Caco-2 (cell line): Measurements from ENCODE around the gene TNFSF15. TPM values are rescaled to one million over a fixed set of nuclear protein-coding genes. Genes with fewer than 3 reads are reported as not detected.

ENCODE experiments used
- BruUV-seq: library from RNA; stranded (reverse); fragments of 400-500 nt; replicated peaks from 2 replicates; lab custom pipeline; 2021; lab: Mats Ljungman, UMichigan
- CTCF ChIA-PET: fragments of 300-600 bp; sonication (Branson Sonifier 250); formaldehyde crosslinking; loops from one replicate; lab custom pipeline; 2022; ENCODE audit warnings: antibody characterized with exemption; lab: Charles Lee
- POLR2A ChIA-PET: fragments of 300-600 bp; sonication (Branson Sonifier 250); formaldehyde crosslinking; loops from one replicate; lab custom pipeline; 2022; ENCODE audit warnings: antibody characterized with exemption; lab: Charles Lee
- DNase-seq, 2 experiments: peaks; one replicate each; pipeline versions ENCODE4 v3.0.0 to v3.0.0-alpha.2; 2020 to 2022
- H3K27me3 ChIP-seq: replicated peaks from 2 replicates; pipeline ENCODE4 v1.6.0; 2011; ENCODE audit warnings: low read length; ENCODE audit not compliant: control insufficient read depth, insufficient read depth
- H3K36me3 ChIP-seq: 2 replicates; pipeline ENCODE4 v1.5.1; 2011; ENCODE audit warnings: low read length; ENCODE audit not compliant: control insufficient read depth, insufficient read depth
- H3K4me1 ChIP-seq: fragments of 250-450 bp; sonication (Bioruptor Pico); 2 replicates; pipeline ENCODE4 v1.5.1; 2020; ENCODE audit warnings: mild to moderate bottlenecking
- H3K4me3 ChIP-seq: 2 replicates; pipeline ENCODE4 v1.5.1; 2011; ENCODE audit warnings: low read depth, mild to moderate bottlenecking, control low read depth, low read length
- H3K9me3 ChIP-seq: fragments of 250-450 bp; sonication (Bioruptor Pico); 2 replicates; pipeline ENCODE4 v1.5.1; 2020; ENCODE audit warnings: mild to moderate bottlenecking, moderate library complexity
- H3K27ac Mint-ChIP-seq: one replicate; pipeline ENCODE4 v1.8.0; 2022; ENCODE audit warnings: mixed read lengths; ENCODE audit not compliant: unreplicated experiment
- H3K27me3 Mint-ChIP-seq: one replicate; pipeline ENCODE4 v1.8.0; 2022; ENCODE audit warnings: mixed read lengths; ENCODE audit not compliant: insufficient read depth, unreplicated experiment
- H3K36me3 Mint-ChIP-seq: one replicate; pipeline ENCODE4 v1.8.0; 2022; ENCODE audit warnings: mild to moderate bottlenecking, mixed read lengths; ENCODE audit not compliant: insufficient read depth, unreplicated experiment
- H3K4me1 Mint-ChIP-seq: one replicate; pipeline ENCODE4 v1.8.0; 2022; ENCODE audit warnings: low read depth, mixed read lengths; ENCODE audit not compliant: unreplicated experiment
- H3K4me3 Mint-ChIP-seq: one replicate; pipeline ENCODE4 v1.8.0; 2022; ENCODE audit warnings: mild to moderate bottlenecking, moderate library complexity, mixed read lengths; ENCODE audit not compliant: unreplicated experiment
- H3K9me3 Mint-ChIP-seq: one replicate; pipeline ENCODE4 v1.8.0; 2022; ENCODE audit warnings: mixed read lengths; ENCODE audit not compliant: unreplicated experiment
- CTCF ChIP-seq, 2 experiments: fragments of 200-600 bp in 1 of 2; IDR thresholded peaks; 1 replicate in 1 of 2; 2 replicates in 1 of 2; pipeline versions ENCODE4 v1.5.1 to v1.8.0; 2011 to 2022; ENCODE audit warnings: antibody characterized with exemption in 1 of 2, control low read depth in 1 of 2, inconsistent platforms in 1 of 2, low read depth in 1 of 2, low read length in 1 of 2, mild to moderate bottlenecking in 1 of 2, moderate library complexity in 1 of 2; ENCODE audit not compliant: insufficient read depth in 1 of 2, severe bottlenecking in 1 of 2, unreplicated experiment in 1 of 2
- intact Hi-C: fragments of 100-400 bp; cut with micrococcal nuclease; formaldehyde crosslinking; loops from one replicate; pipeline ENCODE4 v1.10.0; 2022; ENCODE audit not compliant: unreplicated experiment
- total RNA-seq: library from RNA; stranded (reverse); gene quantifications from 2 replicates; pipeline ENCODE4 v1.2.3, GENCODE V29; 2022

TNFSF15 gene
- total RNA-seq, 1 experiment from 2014 or later, result 0.66 TPM

GRCh38 chr9:114787214-114787613 lies 18.6 kb downstream of the TNFSF15 start:
- no peak for DNase-seq
- no peaks in the 10 kb centered on the region for H3K27me3 ChIP-seq
- ChIA-PET POLR2A (no interaction called here), CTCF (no interaction called here)
- H3K9me3 ChIP-seq, result no peaks in the 10 kb centered on the region
- no peak overlapping the region for H3K4me3 ChIP-seq
- Mint-ChIP-seq H3K36me3 (peaks cover 5% of the 10 kb centered on the region), H3K4me1 (no peaks in the 10 kb centered on the region), H3K9me3 (no peaks in the 10 kb centered on the region), H3K4me3 (no peak overlapping the region), H3K27ac (no peak overlapping the region), H3K27me3 (no peaks in the 10 kb centered on the region)
- intact Hi-C loops, result no loop called here
- H3K36me3 ChIP-seq, result no peaks in the 10 kb centered on the region
- no peaks in the 10 kb centered on the region for H3K4me1 ChIP-seq
- BruUV-seq, result no TSS peak
- no peak for TF ChIP-seq CTCF (IDR thresholded peaks at IDR 0.05; ENCODE audit: insufficient read depth in 1 of 2, low read depth in 1 of 2, low read length in 1 of 2, severe bottlenecking in 1 of 2, unreplicated experiment in 1 of 2)

- intact Hi-C loops, result no loop called here
- BruUV-seq, result no TSS peak
- H3K4me1 Mint-ChIP-seq, result no peaks in the 10 kb centered on the region
- Histone ChIP-seq H3K4me1 (no peaks in the 10 kb centered on the region), H3K4me3 (no peak overlapping the region), H3K9me3 (no peaks in the 10 kb centered on the region), H3K27me3 (no peaks in the 10 kb centered on the region), H3K36me3 (no peaks in the 10 kb centered on the region)
- H3K4me3 Mint-ChIP-seq, result no peak overlapping the region
- no peak overlapping the region for H3K27ac Mint-ChIP-seq
- ChIA-PET POLR2A (no interaction called here), CTCF (interaction anchor here (0.8 kb wide), 1 partner anchor 121 kb away, joined by 4 read pairs; no protein-coding TSS in a partner anchor)
- no peaks in the 10 kb centered on the region for H3K27me3 Mint-ChIP-seq
- peaks cover 5% of the 10 kb centered on the region for H3K36me3 Mint-ChIP-seq
- H3K9me3 Mint-ChIP-seq, result no peaks in the 10 kb centered on the region
- DNase-seq, result no peak
- TF ChIP-seq CTCF (IDR thresholded peaks at IDR 0.05; ENCODE audit: insufficient read depth in 1 of 2, low read depth in 1 of 2, low read length in 1 of 2, severe bottlenecking in 1 of 2, unreplicated experiment in 1 of 2), result no peak
Observed at GRCh38 chr9:114785866-114786650, 19.8 kb downstream of the TNFSF15 start.

- H3K36me3 Mint-ChIP-seq, result peaks cover 5% of the 10 kb centered on the region
- no peaks in the 10 kb centered on the region for H3K9me3 Mint-ChIP-seq
- no peak for TF ChIP-seq CTCF (IDR thresholded peaks at IDR 0.05; ENCODE audit: insufficient read depth in 1 of 2, low read depth in 1 of 2, low read length in 1 of 2, severe bottlenecking in 1 of 2, unreplicated experiment in 1 of 2)
- no peaks in the 10 kb centered on the region for H3K9me3 ChIP-seq
- H3K36me3 ChIP-seq, result no peaks in the 10 kb centered on the region
- CTCF ChIA-PET, result no interaction called here
- intact Hi-C loops, result no loop called here
- H3K4me1 Mint-ChIP-seq, result no peaks in the 10 kb centered on the region
- no peak overlapping the region for H3K27ac Mint-ChIP-seq
- BruUV-seq, result no TSS peak
- H3K4me1 ChIP-seq, result no peaks in the 10 kb centered on the region
- POLR2A ChIA-PET, result no interaction called here
- no peak for DNase-seq
- H3K4me3 Mint-ChIP-seq, result no peak overlapping the region
- H3K4me3 ChIP-seq, result no peak overlapping the region
- no peaks in the 10 kb centered on the region for H3K27me3 ChIP-seq
- H3K27me3 Mint-ChIP-seq, result no peaks in the 10 kb centered on the region
Observed at GRCh38 chr9:114784721-114785279, 21.0 kb downstream of the TNFSF15 start.
